NCI-H2107 treated with DMSO at 0.1 percent for 48 hours (cell line): ENCODE data around the gene SLC45A3.
"Not testable (repeated sequence)": the region's sequence is repeated elsewhere in the genome, so short reads cannot be mapped to it uniquely, and the experiment has no call there.

Experiments used
- DNase-seq: peaks from one replicate; lab custom pipeline; 2025; ENCODE audit not compliant: unreplicated experiment; lab: John Stamatoyannopoulos, UW

Gene SLC45A3

DNA sequence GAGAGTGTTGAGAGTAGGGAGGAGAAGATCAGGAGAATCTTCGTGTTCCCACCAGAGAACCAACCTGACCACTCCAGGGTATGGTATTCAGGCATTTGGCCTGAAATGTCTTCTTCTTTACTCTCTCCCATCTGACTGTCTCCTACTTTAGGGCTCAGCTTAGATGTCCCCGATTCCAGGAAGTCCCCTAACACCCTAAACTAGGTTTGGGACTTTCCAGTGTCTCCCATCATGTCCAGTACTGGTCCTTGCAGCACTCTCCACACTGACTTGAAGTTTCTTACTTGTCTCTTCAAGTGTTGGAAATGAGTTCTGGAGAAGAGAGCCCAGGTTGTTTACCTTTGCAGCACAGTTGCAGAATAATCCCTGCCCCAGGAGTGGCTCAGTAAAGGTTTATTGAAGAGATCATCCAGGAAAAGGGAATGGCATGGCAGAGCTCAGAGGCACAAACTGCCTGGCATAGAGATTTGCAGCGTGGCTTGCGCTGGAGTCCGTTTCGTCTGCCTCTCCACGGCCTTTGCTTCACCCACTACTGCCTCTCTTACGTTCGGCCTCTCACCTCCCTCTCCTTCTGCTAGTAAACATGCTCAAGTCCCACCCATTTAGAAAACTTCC is 42.3 kb downstream of the SLC45A3 start:
- no peak for DNase-seq

DNA sequence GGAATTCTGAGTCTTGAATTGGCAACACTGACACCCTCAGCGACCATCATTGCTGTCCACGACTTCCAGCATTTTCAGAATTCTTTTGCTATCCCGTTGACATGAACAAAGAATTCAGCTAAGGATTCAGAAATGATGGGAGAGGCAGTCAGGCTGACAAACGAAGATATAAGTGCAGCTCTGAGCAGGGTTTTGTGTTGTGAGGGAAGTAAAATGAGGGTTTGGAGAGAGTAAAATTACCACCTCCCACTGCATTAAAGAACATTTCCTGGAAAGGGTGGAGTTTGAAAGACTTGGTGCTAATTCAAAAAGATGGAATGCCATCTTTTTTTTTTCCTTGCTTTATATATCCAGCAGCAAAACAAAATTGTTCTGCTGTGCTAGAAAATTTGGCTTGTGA is 43.6 kb downstream of the SLC45A3 start:
- no peak for DNase-seq

DNA sequence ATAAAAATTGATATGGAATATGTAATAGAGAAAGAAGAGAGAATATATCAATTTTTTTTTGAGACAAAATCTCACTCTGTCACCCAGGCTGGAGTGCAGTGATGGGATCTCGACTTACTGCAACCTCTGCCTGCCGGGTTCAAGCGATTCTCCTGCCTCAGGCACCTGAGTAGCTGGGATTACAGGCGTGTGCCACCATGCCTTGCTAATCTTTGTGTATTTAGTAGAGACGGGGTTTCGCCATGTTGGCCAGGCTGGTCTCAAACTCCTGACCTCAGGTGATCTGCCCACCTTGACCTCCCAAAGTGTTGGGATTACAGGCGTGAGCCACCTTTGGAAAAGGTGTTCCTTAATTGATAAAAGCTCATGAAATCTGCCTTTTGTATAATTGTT is 44.2 kb downstream of the SLC45A3 start:
- DNase-seq: not testable (repeated sequence)

DNA sequence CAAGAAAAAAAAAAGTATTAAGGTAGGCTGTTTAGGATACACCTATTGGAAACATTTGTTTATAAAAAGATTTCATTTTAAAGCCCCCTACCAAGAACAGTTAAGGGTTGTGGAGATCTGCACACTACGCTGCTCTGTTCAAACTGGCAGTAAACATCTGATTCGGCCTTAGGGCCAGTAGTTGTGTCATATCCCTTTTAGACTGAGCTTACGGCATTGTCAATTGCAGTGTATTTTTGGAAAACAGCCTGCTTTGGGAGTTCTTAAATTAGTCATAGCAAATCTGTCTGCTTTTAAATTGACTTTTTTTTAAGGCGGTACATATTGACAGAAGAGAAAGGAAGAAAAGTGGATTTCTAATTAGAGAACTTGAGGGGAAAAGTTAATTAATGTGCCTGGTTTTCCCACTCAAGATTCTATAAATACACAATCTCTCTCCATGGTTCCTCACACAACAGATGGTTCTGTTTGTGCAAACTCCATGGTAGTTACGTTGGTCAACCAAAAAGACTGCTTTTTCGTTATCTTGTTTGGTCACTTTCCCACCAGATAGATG is 46.8 kb downstream of the SLC45A3 start:
- no peak for DNase-seq

DNA sequence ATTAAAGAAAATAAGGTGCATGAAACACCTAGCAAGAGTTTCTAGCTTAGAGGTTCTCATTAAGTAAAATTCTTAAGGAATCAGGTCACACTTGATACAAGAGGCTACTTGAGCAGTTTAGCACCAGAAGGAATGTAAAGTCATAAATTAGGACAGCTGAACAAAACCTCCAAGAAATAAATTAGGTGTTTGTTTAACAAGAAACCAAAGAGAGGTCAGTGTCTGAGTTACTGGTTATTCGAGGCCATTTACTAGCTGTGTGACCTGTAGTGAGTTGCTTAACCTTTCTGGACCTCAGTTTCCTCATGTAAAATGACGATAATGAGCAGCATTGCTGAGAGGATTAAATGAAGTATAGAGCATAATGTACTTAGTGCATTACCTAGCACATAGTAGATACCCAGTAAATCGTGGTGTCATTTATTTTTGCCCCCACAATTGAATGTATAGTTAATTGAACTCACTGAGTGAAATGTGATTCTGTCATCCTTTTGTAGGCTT is 47.6 kb downstream of the SLC45A3 start:
- DNase-seq: no peak

DNA sequence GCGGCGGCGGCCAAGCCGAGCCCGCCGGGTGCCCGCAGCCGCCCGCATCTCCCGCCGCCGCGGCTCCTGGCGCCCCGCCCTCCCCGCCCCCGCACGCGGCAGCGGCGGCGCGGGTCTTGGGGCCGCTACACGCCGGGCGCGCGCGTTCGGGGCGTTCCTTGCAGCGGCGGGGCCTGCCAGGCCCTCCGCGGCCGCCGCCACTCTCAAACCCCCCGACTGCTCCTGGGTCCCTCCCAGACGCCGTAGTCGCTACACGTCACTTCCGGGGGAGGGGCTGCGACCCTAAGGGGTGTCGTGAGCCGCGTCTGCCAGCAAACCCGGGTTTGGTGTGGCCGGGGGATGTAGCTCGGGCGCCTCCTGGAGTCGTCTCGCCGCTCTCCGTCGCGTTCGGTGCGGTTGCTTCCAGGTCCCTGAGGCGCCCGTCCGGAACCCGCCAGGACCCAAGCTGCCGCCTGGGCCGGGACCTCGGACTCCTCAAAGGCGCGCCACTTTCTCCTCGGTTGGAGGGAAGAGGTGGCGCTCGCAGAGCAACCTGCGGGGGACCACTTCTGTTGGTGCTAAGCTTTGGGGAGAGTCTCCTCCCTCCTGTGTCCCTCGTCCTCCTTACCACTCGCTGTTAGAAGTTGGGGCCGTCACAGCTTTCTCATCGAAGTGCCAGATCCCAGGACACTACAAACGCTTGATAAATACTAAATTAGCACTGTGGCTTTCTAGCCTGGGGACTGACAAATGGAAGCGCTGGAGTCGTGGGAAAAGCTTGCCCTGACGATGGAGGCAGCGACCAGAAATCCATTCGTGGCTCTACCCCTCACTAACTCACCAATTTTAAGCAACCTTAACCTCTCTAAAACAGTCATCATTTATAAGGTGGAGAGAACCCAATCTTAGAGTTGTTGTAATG is 48.3 kb downstream of the SLC45A3 start, which contains the start of gene ELK4:
ELK4 (minus strand) TSS at position 244 of the 901 bp plus-strand sequence. CDS start 8,129 bp downstream, outside the sequence.
- DNase-seq: peak; percentile 96

DNA sequence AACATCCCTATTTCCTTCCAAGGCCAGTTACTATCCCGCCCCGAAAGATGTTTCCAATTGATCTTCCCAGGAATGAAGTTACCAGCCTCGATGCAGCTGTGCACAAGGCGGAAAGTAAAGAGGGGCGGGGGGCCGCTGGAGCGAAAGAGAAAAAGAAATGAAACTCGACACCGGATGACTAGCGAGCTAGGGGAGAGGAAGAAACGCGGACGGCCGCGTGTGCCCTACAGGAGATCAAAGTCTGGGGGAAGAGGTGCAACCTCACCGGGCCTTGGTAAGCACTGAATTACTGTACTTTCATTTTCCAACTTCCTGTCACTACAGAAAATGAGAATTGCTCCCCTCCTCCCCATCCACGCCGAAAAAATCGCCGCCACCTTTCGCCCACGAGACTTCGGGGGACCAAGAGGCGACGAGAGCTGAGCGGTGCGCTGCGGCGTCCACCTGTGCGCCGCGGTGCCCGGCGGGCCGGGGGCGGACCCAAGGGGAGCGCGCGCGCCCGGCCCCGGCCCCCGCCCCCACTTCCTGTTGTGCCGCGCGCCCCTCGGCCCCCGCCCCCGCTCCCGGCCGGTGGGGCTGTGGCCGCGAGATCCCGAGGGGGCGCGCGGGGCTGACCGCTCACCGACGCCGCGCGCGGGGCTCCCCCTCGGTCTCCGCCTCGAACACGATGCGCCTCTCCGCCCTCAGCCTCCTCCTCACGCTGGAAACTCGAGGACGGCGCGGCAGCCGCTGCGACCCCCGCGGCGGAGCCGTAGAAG is 49.1 kb downstream of the SLC45A3 start:
- DNase-seq: peak; percentile 78

DNA sequence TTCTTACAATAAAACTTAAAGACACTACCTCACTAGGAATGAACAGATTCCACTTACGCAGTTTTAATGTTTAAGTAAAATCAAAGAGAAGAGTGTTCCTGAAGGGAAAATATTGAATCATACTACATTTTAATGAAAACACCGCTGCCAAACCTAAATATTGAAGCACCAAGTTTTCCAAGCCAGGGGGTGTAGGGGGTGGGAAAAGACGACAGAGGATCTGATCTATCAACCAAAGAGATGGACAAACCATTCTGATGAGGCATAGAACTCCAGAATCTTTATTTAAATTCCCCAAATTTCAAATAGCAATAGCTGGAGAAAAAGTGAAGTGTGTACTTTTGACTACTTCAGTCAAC is 49.7 kb downstream of the SLC45A3 start:
- DNase-seq: no peak

DNA sequence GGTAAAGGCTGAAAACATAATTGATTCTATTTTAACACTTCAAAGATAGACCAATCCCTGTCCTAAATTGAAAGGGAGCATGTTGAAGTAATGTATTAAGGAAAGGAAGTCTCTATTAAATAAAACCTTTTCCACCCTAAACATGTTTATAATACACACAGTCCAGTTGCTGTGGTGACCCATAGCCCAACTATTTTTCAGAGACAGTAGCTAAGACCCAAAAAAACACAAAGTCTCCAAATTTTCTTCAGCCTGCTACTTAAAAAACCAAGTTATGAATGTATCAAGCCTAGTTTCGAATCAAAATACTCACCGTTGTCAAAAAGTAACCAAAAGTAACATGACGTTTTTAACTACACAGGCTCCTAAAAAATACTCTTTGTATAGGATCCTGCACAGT is 50.1 kb downstream of the SLC45A3 start:
- no peak for DNase-seq

DNA sequence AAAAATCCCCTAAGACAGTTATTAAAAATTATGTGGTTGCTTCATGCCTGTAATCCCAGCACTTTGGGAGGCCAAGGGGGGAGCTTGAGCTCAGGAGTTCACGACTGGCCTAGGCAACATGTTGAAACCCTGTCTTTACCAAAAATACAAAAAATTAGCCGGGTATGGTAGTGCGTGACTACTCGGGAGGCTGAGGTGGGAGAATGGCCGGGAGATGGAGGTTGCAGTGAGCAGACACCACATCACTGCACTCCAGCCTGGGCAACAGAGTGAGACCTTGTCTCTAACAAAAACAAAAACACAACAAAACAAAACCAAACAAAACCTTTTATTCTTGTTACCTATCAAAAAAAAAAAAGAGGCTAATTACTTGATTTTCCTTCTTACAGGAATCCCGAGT is 50.6 kb downstream of the SLC45A3 start:
- no peak for DNase-seq

DNA sequence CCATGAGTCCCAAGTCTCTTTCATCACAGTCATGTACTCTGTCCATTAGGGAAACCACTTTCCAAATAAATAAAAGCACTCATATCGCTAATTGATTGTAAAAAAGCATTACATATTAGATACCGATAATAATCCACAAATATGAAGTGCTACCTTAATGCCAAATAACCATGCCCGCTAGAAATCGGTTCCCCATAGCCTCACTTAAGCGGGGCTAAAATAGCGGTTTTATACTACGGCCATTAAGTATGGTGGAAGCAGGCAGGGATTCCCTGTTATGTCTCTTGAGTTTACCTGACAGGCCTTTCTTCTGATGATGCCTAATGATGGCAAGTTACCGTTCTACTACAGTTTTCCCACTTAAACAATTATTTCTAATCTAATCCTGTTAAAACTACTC is 52.4 kb downstream of the SLC45A3 start:
- DNase-seq: no peak

DNA sequence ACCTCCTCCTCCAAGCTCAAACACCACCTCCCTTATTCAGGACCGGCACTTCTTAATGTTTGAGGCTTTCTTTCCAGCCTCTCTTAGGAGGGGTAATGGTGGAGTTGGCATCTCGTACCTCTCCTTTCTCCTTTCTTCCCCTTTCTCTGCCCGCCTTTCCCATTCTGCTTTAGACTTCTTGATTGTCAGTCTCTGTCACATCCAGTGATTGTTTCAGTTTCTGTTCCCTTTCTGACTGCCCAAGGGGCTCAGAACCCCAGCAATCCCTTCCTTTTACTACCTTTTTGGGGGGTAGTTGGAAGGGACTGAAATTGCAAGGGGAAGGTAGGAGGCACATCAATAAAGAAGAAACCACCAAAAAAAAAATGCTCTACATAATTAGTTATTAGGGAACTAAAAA is 54.1 kb downstream of the SLC45A3 start:
- DNase-seq: no peak

DNA sequence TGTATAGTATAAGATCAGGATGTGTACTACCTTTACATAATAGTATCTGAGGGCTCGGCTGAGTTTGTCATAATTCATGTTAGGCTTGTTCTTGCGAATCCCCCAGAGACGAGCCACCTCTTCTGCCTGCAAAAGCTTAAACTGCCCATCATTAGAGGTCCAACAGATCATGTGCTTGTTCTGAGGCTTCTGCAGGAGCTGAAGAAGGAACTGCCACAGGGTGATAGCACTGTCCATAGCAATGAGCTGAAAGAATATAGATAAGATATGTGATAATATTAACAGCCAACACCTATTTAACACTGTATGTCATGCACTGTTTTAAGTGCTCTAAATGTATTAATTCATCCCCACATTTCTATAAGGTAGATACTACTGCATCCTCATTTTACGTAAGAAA is 56.7 kb downstream of the SLC45A3 start:
- no peak for DNase-seq

DNA sequence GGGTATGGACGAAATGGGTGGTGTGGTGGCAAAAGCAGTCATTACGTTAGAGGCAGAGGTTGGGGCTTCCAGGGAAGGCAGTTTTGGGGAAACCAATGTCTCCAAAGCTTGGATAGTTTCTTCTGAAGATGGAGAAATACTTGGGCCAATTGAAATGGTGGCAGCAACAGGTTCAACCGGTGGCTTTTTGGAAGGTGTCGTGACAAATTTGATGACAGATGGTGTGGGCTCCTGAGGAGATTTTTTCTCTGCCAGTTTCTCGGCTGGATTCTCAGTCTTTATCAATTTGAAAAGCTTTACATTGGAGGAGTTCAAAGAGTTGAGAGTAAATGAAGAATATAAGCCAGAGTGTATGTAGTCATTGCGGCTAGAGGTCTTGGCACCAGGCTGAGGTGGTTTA is 60.0 kb downstream of the SLC45A3 start:
- no peak for DNase-seq

DNA sequence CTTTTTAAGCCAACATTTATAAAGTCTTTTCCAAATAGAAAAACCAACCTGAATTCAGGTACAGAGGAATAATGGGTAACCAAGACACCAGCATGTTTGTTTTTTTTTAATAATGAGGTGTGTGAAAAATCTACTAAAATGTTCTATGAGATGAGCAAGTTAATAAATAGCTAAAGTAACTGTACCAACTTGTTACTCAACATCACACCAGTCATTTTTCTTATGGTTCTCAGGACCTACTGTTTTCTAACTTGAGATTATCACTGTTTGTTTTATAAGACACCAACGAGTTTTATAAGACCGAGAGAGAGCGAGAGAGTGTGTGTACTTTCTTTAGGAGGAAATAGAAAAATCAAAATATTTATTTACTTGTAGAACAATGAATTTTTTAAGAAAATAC is 60.9 kb downstream of the SLC45A3 start:
- no peak for DNase-seq

DNA sequence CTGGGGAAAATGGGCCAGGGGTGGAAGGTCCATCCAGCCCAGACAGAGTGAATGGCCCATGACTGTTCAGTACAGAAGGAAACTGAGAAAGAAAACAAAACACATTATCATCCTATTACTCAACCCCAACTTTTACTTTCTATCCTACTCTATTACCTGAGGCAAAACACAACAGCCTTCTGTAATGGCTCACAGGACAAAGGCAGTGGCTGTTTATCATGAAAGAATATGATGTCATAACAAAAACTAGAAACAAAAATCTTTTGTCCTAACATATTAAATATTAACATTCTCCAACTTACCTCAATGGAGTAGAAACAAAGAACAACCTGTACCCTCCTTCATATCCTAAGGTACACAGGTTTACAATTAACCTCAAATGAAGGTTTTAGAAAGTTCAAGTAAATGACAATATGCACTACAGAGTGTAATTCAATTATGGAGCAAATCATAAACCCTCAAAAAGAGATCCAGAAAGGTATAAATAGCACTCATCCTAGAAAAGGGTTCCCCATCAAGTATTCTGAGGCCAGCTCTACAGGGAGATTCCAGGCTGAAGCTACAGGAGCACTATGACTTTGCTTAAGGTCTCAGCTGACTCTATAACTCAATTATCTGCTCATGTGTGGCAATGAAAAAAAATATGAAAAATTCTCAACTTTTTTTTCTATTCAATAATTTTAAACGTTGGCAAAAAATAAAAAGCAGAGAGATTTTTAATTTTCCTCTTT is 63.6 kb downstream of the SLC45A3 start:
- no peak for DNase-seq

DNA sequence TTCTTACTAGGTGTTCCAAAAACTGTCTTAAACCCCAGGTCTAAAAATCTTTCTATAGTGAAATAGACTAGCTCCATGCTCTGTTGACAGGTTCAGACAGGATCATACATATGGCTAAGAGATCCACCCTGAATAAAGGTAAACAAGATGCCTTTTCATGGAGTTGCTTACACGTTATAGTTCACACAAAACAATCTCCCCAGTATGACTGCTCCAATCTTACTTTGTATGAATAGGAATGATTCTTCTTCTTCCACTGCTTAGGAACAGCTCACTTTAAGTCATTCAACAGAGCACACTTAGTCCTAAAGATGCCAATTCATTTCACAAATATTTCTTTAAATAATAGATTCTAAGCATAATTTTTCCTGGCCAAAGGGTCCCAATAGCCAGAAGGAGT is 64.5 kb downstream of the SLC45A3 start:
- no peak for DNase-seq

DNA sequence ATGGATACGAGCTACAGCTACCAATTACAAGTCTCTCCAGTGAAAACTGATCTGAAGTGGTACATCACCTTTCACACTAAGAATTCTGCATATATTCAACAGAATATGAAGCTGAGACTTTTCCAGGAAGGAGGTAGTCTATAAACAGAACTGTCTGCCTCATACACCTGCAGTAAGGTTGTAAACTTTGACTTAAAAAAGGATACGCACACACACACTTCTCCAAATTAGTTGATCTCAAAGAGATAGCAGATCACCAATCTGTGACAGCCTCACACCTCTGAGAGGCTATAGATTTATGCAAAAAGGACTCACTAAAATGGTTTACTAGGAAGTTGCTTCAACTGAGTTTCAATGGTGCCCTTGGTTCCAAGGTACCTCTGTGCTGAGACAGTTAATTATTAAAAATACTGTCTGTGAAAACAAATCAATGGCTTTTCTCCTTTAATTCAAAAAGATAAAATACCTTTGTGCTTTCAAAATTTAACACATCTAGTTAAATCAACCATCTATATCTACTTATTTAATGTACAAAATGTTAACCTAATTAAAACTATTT is 66.4 kb downstream of the SLC45A3 start:
- DNase-seq: no peak

DNA sequence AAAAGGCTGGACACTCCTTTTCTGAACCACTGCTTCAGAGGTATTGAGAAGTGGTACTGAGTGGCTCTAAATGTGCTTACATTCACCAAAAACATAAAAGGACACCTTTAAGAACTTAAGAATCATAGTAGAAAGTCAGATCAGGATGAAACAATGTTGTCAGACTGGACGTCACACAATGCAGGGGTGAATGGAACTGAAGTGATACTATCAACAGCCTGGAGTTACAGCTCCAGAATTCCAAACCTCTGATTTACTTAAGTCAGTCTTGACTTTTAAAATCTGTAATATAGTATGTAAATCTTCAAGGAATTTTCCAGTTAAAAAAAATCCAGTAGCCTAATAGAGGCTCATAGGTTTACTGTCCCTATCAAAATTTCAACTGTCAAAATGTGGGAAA is 67.8 kb downstream of the SLC45A3 start:
- DNase-seq: no peak

DNA sequence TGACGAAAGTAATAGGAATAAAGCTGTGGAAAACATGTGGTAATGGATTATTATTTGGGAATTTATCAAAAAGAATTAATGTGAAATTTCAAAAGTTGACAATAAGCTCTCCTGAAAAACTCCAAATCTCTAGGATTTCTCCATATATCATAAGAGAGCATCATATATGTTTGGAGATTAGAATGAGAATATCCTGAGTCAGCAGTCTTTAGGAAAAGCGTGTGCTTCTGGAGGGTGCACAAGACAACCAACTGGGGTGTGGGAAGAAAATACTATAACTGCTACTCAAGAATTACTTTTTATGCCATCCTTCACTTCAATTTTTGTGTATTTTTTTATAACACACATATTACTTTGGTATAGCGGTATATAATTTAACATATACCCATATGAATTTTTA is 68.2 kb downstream of the SLC45A3 start:
- DNase-seq: no peak
